NCI-H510A (cell line): Measurements from ENCODE around the gene OR4C16.

Source experiments
- DNase-seq: peaks from one replicate; lab custom pipeline; 2025; lab: John Stamatoyannopoulos, UW

Gene OR4C16, protein sequence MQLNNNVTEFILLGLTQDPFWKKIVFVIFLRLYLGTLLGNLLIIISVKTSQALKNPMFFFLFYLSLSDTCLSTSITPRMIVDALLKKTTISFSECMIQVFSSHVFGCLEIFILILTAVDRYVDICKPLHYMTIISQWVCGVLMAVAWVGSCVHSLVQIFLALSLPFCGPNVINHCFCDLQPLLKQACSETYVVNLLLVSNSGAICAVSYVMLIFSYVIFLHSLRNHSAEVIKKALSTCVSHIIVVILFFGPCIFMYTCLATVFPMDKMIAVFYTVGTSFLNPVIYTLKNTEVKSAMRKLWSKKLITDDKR

DNA sequence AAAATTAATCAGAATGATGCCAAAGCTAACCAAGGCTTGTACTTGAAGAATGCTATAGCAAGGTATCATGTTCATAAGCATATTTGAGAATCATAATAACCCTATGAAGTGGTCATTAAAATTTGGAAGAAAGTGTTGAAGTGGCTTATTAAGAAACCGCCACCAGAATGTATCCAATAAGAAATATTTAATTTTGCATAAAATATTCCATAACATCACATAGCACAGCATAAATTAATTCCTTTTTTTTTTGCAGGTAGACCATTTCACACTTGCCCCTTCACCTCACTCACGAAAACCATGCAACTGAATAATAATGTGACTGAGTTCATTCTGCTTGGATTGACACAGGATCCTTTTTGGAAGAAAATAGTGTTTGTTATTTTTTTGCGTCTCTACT is at the start of gene OR4C16:
TSS of gene OR4C16 (plus strand) at position 301 of the 400 bp plus-strand sequence. CDS start at position 301, 0 bp downstream.
- no peak for DNase-seq

DNA sequence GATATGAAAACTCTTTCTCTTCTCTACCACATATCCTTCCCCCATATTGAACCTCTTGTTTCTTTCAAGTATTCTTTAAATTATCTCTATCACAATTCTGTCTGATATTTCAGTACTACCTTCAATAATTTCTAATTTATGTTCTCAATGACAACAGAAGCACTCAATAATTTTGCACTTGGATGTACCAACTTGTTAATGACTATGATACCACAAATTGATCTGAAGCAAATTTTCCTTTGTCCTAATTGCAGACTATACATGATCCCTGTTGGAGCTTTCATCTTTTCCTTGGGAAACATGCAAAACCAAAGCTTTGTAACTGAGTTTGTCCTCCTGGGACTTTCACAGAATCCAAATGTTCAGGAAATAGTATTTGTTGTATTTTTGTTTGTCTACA is 17.8 kb upstream of the OR4C16 start, which contains the start of gene OR4C15:
TSS of gene OR4C15 (plus strand) at position 301 of the 400 bp plus-strand sequence. CDS start at position 301, 0 bp downstream.
- DNase-seq: no peak

DNA sequence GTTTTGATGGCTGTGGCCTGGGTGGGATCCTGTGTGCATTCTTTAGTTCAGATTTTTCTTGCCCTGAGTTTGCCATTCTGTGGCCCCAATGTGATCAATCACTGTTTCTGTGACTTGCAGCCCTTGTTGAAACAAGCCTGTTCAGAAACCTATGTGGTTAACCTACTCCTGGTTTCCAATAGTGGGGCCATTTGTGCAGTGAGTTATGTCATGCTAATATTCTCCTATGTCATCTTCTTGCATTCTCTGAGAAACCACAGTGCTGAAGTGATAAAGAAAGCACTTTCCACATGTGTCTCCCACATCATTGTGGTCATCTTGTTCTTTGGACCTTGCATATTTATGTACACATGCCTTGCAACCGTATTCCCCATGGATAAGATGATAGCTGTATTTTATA is 620 bp downstream of the OR4C16 start:
- no peak for DNase-seq

DNA sequence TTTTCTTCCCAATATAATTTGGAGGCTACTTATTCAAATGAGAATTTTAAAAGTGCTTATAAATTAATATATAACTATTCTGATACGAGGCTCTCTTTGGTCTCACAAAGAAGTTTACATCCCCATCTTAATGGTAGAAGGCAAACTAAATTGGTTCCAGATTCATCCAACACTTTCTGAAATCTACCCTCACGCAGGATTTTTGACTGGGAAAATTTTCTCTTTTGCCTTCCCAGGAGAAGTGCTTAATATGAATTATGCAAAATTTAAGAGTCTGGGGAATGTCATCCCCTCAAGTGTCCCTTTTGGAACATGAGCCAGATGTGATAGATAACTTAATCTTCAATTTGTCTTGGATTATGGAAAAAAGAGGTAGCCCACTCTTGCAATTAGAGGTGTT is 35.6 kb downstream of the OR4C16 start, which contains the start of gene OR4C11:
TSS of gene OR4C11 (minus strand) at position 101 of the 400 bp plus-strand sequence. CDS start 3,272 bp downstream, outside the sequence.
- DNase-seq: no peak
